ENCODE data around the gene MACROD2. TPM values are rescaled to one million over a fixed set of nuclear protein-coding genes. Genes with fewer than 3 reads are reported as not detected.

The MACROD2 gene
- total RNA-seq, 4 donors from 2014 or later = 1.8 to 4.8 (median 2.9) TPM

DNA sequence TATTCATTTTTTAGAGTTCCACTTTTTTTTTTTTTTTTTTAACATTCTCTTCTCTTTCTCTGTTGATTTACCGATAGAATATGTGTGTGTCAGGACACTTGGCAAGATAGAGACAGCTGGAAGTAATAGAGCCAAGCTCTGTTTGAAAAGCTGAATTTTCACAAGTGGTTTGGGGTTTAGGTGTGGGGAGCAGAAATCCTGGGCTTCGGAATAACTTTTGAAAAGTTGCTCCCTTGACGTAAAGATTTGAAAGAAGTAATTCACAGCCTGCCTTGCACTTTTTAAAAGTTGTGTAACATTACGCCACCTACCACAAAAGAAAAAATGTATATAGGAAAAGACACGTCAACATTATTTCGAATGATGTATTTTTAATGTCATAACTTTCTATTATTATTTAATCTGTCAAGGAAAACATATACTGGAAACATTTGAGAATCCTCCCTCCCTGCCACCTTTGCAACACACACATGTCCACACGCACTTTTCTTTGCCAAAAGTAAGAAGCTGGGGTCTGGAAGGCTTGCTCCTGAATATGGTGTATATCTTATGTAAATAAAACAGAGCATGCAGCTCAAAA, 1660.1 kb downstream of the MACROD2 start:
- 83 to 85% methylated on average over 7 of the region's 7 CpGs for WGBS, 2 donors
- intact Hi-C loops (cut with DNase I) = no loop called here
- no peak overlapping the region for H3K4me3 ChIP-seq
- H3K27me3 ChIP-seq = no peaks in the 10 kb centered on the region
- DNase-seq = no peak
- H3K4me1 ChIP-seq = no peaks in the 10 kb centered on the region
- no peak overlapping the region for H3K27ac ChIP-seq
- TF ChIP-seq POLR2A (IDR thresholded peaks at IDR 0.05) (no peak), CTCF (IDR thresholded peaks at IDR 0.05) (no peak)
- no peaks in the 10 kb centered on the region for H3K9me3 ChIP-seq
- no peaks in the 10 kb centered on the region for H3K36me3 ChIP-seq

DNA sequence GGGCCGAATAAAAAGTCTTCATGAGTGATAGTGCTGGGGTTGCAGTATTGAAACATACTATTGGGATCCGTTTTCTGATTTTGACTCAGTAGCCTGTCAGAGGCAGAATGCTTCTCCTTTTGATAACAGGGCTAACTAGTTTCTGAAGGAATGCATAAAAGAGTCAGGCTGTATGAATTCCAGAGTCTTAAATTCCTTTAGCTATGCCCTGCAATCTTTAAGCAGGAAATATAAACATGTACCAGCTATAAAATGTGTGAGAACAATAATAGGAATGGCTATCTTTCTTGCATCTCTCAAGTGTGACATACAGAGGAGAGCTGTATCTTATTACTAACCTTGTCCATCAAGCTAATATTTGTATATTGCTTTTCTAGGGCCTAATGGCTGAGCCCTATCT, 1660.8 kb downstream of the MACROD2 start:
- Histone ChIP-seq H3K4me3 (no peak overlapping the region), H3K27ac (no peak overlapping the region), H3K27me3 (no peaks in the 10 kb centered on the region), H3K4me1 (no peaks in the 10 kb centered on the region), H3K9me3 (no peaks in the 10 kb centered on the region), H3K36me3 (no peaks in the 10 kb centered on the region)
- WGBS, 2 donors = 50% methylated on average over 1 to 2 of the region's 2 CpGs
- intact Hi-C loops (cut with DNase I) = no loop called here
- no peak for TF ChIP-seq CTCF (IDR thresholded peaks at IDR 0.05)
- TF ChIP-seq POLR2A (IDR thresholded peaks at IDR 0.05) = no peak
- DNase-seq = no peak

DNA sequence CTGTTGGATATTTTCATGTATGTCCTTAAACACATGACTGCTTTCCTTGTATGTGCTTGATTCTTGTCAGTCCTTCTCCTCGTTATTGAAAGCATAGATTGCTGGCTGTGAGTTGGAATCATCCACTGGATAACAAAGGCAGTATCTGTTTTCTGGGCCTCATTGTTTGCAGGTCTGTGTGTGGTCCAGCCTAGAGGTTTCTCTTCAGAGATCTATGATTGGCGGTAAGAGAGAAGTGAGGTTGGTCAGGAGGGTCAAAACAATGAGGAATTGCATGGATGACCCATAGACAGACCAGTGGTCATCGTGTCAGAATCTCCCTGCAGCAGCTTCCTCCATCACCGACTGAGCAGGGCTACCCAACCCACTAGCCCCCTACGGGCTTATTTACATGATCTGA, 1663.0 kb downstream of the MACROD2 start:
- no peak for DNase-seq
- no peak overlapping the region for H3K27ac ChIP-seq
- intact Hi-C loops (cut with DNase I) = no loop called here
- no peaks in the 10 kb centered on the region for H3K36me3 ChIP-seq
- WGBS, 2 donors = 36 to 65% methylated on average over 1 to 5 of the region's 5 CpGs
- H3K9me3 ChIP-seq = no peaks in the 10 kb centered on the region
- no peaks in the 10 kb centered on the region for H3K4me1 ChIP-seq
- H3K4me3 ChIP-seq = no peak overlapping the region
- TF ChIP-seq CTCF (IDR thresholded peaks at IDR 0.05) (no peak), POLR2A (IDR thresholded peaks at IDR 0.05) (no peak)
- no peaks in the 10 kb centered on the region for H3K27me3 ChIP-seq

DNA sequence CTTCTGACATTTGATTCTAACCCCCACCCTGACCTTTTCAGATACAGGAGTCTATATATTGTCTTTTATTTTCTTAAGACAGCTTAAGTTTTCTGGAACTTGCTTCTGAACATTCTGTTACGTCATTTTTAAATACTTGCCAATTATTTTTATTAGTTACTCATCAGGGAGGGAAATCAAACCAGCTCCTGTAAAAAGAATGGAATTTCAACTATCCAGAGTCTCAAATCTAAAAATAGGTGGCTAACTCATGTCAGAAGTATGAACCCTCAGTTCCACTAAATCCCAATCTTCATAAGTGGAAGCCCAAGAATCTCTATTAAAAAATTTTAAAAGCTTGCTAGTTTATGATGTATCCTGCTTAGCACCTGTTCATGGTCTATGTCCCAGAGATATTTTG, 1677.9 kb downstream of the MACROD2 start:
- no peaks in the 10 kb centered on the region for H3K9me3 ChIP-seq
- no peak overlapping the region for H3K27ac ChIP-seq
- no peak overlapping the region for H3K4me3 ChIP-seq
- 9 to 41% methylated on average over 1 of the region's 1 CpG for WGBS, 2 donors
- TF ChIP-seq POLR2A (IDR thresholded peaks at IDR 0.05) (no peak), CTCF (IDR thresholded peaks at IDR 0.05) (no peak)
- no peaks in the 10 kb centered on the region for H3K27me3 ChIP-seq
- H3K36me3 ChIP-seq = no peaks in the 10 kb centered on the region
- DNase-seq = no peak
- H3K4me1 ChIP-seq = no peaks in the 10 kb centered on the region
- intact Hi-C loops (cut with DNase I) = no loop called here

DNA sequence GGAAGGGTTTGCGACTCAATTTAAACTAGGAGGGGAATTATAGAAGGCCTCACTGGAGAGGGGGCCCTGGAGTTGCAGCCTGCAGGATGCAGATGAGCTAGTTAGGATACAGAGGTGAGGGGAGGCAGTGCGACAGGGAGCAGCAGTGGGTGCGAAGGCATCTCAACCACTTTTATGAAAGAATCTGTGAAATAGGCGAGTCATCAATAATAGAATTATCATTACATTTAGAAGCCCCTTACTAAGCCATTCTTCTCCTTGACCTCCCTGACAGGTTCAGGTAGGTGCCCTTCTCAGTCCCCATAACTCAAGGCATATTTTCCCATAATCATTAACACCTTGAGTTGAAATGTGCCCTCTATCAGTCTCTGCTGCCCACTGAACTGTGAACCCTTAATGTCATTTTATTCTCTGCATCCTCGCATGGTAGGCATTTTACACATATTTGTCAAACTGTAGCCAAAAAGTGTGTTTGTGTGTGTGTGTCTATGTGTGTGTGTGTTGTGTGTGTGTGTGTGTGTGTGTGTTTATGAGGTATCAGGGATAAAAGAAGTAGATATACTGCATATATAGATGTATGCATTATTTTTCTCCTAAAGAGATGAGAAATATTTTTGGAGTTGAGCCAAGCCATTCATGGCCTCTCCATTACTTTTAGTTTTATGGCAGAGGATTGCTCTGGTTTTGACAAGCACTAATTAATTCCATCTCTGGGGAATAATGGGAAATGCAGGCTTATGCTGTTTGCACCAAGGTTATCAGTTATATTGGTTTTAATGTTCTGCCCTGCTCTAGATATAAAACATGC, 1679.1 kb downstream of the MACROD2 start:
- no peak overlapping the region for H3K27ac ChIP-seq
- H3K4me3 ChIP-seq = no peak overlapping the region
- WGBS, 2 donors = 96 to 98% methylated on average over 5 of the region's 5 CpGs
- no peak for TF ChIP-seq CTCF (IDR thresholded peaks at IDR 0.05)
- no peak for TF ChIP-seq POLR2A (IDR thresholded peaks at IDR 0.05)
- no peaks in the 10 kb centered on the region for H3K9me3 ChIP-seq
- no peaks in the 10 kb centered on the region for H3K36me3 ChIP-seq
- DNase-seq = no peak
- intact Hi-C loops (cut with DNase I) = no loop called here
- H3K27me3 ChIP-seq = no peaks in the 10 kb centered on the region
- H3K4me1 ChIP-seq = no peaks in the 10 kb centered on the region
